A375 (cell line): ENCODE data around the gene NNAT. TPM values are rescaled to one million over a fixed set of nuclear protein-coding genes. Genes with fewer than 3 reads are reported as not detected.

ENCODE experiments used
- total RNA-seq: library from RNA; depleted of rRNA; stranded (reverse); fragments of >200 nt; shearing (Covaris generic); gene quantifications from 2 replicates; pipeline ENCODE4 v1.2.3, GENCODE V29; 2014; rRNA removed

Gene NNAT, protein sequence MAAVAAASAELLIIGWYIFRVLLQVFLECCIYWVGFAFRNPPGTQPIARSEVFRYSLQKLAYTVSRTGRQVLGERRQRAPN
- total RNA-seq: not detected in 2 replicates

DNA sequence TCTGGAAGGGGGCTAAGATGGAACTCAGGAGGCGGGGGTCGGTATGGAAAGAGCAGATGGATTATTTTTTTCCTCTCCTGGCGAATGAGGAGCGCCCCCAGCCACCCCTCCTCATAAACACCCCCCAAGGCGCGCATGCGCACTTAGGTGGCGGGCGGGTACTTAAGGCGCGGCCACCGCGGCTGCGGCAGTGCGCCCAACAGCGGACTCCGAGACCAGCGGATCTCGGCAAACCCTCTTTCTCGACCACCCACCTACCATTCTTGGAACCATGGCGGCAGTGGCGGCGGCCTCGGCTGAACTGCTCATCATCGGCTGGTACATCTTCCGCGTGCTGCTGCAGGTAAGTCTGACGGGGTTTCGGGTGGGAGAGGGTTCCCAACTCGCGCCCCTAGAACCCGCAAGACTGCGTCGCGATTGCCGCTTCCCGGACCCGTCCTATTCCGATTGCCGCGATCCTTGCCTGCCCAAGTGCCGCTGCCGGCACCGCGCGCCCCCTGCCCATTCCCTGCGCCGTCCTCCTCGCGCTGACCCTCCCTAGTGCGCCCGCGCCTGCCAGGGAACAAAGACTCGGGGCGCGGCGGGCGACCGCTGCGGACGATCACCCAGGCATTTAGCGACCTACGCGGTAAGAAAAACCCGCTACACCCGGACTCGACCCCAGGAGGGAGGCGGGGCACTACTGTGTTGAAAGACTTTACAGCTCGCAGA lies at the start of gene NNAT:
Gene NNAT (plus strand): TSS at position 190 of the 711 bp plus-strand sequence. CDS start 82 bp downstream, at position 272.

DNA sequence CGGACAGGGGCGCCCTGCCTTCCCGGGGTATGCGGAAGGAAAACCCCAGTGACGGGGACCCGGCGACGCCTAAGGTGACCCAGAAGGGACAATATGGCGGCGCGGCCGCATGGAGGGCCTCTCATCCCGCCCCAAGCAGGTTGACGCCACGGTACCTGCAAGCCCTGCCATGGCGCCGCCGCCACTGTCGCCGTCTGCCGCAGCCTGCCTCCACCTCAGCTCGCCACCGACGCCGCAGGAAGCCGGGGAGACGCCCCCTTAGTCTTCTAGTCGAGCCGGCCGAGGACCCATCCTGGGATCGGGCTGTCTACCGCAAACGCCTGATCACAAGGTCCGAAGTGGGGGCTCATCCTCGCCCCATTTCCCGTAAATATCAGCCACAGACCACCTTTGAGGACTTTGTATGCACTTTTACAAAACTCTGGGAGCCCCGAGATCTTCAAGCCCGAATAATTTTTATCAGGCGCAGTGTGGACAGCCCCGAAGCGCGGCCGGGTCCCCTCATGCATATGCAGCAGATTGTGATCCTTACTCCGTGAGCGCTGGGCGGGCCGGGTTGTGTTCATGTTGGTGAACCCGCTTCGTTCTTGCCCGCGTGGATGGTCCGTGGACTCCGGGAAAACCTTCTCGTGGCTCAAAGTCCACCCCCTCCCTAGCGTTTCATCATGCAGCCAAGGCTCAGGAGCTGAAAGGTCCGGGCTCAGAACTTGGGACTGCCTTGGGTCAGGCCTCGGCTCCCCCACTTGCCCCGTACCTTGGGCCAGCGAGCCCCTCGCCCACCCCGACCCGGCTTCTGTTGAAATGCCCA lies 6.8 kb downstream of the NNAT start, which contains the start of gene BLCAP:
Gene BLCAP (minus strand): TSS at position 239 of the 808 bp plus-strand sequence. CDS start 8,702 bp downstream, outside the sequence.

Other genes starting within 250 kb of the NNAT start
- gene MANBAL, start 231.6 kb upstream of the NNAT start, total RNA-seq: 20.7 and 24.5 TPM in 2 replicates
- 22.2 and 27.8 TPM in 2 replicates for gene SRC, start 175.1 kb upstream of the NNAT start, total RNA-seq
- 30.7 and 38.9 TPM in 2 replicates for gene BLCAP, start 6.6 kb downstream of the NNAT start, total RNA-seq
- gene CTNNBL1, start 172.8 kb downstream of the NNAT start, total RNA-seq: 39.3 and 40.5 TPM in 2 replicates